Tibial artery (tissue), 4 donors: ENCODE measurements around the gene HRC.

ENCODE experiments used
- DNase-seq, 2 donors: peaks; one replicate each; pipeline ENCODE4 v3.0.0-alpha.2; 2019
- H3K27ac ChIP-seq, 2 donors: fragments of 200-600 bp; sonication (generic) in 1 of 2; 1 replicate in 1 of 2; 2 replicates in 1 of 2; pipeline ENCODE4 v1.5.1; 2018 to 2019; ENCODE audit warnings: mild to moderate bottlenecking in 1 of 2
- H3K27me3 ChIP-seq, 2 donors: fragments of 200-600 bp; sonication (generic) in 1 of 2; one replicate each; pipeline versions ENCODE4 v1.5.1 to v1.6.0; 2016 to 2019
- H3K36me3 ChIP-seq, 3 donors: fragments of 200-600 bp; sonication (generic) in 2 of 3; one replicate each; pipeline ENCODE4 v1.5.1; 2016 to 2019; ENCODE audit warnings: mild to moderate bottlenecking in 2 of 3
- H3K4me1 ChIP-seq, 4 donors: fragments of 200-600 bp; sonication (generic) in 2 of 4; 1 replicate in 3 of 4; 2 replicates in 1 of 4; pipeline ENCODE4 v1.5.1; 2016 to 2019
- H3K4me3 ChIP-seq, 2 donors: fragments of 200-600 bp; sonication (generic) in 1 of 2; 1 replicate in 1 of 2; 2 replicates in 1 of 2; pipeline ENCODE4 v1.5.1; 2018 to 2019; ENCODE audit warnings: mild to moderate bottlenecking in 2 of 2
- H3K9me3 ChIP-seq, 3 donors: fragments of 200-600 bp; sonication (generic) in 1 of 3; one replicate each; pipeline ENCODE4 v1.5.1; 2016 to 2019
- intact Hi-C: fragments of 100-400 bp; cut with DNase I; formaldehyde crosslinking; loops from one replicate; pipeline ENCODE4 v1.15.0; 2023; ENCODE audit warnings: low total_unique reads
- TF ChIP-seq, protein P1 (sequence below), 2 experiments: fragments of 200-600 bp in 1 of 2; fragments of 450-650 bp in 1 of 2; IDR thresholded peaks; one replicate each; pipeline ENCODE4 v1.5.1; 2017 to 2019; ENCODE audit warnings: antibody characterized with exemption in 2 of 2, mild to moderate bottlenecking in 1 of 2, moderate library complexity in 1 of 2

HRC gene

DNA sequence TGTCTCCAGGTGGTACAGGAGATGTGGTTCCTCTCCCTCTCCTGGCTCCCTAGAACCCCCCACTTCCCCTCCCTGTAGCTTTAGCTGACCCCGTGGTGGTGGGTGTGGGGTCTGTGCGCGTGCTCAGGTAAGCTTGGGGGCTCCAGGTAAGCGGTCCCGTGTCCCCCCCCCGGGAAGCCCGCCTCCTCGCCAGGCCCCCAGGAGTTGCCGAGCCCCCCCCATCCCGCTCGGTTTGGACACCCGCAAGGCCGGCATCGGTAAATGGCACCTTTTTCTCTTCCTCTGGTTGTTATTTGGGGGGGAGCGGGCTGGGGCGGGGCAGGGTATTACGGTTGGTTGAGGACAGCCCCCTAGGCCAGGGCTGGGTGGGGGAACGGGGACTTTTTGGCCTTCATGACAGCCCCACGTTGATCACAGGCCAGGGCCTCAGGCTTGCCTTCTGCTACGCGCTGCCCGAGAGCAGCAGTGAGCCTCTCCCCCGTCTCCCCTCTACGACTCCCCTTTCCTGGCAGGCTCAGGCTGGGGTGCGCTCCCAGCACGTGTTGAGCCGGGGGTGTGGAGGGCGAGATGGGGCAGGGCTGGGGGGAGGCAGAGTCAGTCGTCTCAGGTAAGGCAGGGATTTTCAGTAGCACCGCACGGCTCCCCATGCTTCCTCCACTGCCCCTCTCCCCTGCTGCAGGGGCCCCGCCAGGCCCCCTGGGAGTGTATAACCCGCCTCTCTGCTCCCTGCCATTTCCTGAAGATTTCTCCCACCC lies 51.7 kb downstream of the HRC start:
- Histone ChIP-seq H3K9me3 (no peaks in the 10 kb centered on the region), H3K4me1 (no peaks in the 10 kb centered on the region), H3K27me3 (no peaks in the 10 kb centered on the region), H3K36me3 (peaks cover 84 to 100% (median 94%) of the 10 kb centered on the region in 3 donors), H3K27ac (no peak overlapping the region), H3K4me3 (no peak overlapping the region)
- DNase-seq, result no peak
- TF ChIP-seq, protein P1, sequence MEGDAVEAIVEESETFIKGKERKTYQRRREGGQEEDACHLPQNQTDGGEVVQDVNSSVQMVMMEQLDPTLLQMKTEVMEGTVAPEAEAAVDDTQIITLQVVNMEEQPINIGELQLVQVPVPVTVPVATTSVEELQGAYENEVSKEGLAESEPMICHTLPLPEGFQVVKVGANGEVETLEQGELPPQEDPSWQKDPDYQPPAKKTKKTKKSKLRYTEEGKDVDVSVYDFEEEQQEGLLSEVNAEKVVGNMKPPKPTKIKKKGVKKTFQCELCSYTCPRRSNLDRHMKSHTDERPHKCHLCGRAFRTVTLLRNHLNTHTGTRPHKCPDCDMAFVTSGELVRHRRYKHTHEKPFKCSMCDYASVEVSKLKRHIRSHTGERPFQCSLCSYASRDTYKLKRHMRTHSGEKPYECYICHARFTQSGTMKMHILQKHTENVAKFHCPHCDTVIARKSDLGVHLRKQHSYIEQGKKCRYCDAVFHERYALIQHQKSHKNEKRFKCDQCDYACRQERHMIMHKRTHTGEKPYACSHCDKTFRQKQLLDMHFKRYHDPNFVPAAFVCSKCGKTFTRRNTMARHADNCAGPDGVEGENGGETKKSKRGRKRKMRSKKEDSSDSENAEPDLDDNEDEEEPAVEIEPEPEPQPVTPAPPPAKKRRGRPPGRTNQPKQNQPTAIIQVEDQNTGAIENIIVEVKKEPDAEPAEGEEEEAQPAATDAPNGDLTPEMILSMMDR (IDR thresholded peaks at IDR 0.05), result no peak
- intact Hi-C loops, result no loop called here

DNA sequence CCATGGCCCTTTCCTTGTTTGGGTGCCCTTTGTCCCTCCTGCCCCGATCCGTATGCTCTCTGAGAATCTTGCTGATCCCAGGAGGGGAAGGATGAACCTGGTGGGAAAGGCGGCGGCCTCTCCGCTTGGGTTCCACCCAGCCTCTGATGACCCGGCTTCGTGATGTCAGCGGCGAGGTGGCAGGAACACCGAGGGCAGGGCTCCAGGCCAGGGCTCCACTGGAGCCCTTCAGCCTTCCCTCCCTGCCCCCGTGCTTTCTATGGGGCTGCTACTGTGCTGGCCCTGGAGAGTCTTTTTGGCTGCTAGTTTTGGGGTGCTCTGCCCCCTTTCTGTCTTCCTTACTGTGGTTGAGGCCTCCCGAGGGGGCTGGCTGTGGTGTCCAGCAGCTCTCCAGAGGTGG lies 52.9 kb downstream of the HRC start:
- intact Hi-C loops, result no loop called here
- H3K36me3 ChIP-seq, result peaks cover 77 to 97% (median 86%) of the 10 kb centered on the region in 3 donors
- H3K27ac ChIP-seq, result no peak overlapping the region
- DNase-seq, result no peak
- H3K9me3 ChIP-seq, result no peaks in the 10 kb centered on the region
- no peaks in the 10 kb centered on the region for H3K27me3 ChIP-seq
- H3K4me3 ChIP-seq, result no peak overlapping the region
- TF ChIP-seq, protein P1 (IDR thresholded peaks at IDR 0.05), result no peak
- H3K4me1 ChIP-seq, result peaks cover 0 to 4% (median 0%) of the 10 kb centered on the region in 4 donors
